SU-DHL-6 (cell line): ENCODE measurements around the gene ZNRF1.

Source experiments
- H2AFZ ChIP-seq: fragments of 200-600 bp; sonication (generic); 2 replicates; pipeline ENCODE4 v1.6.1; 2014; ENCODE audit warnings: low read depth, mild to moderate bottlenecking, moderate library complexity, mixed read lengths, antibody characterized with exemption, low read length; ENCODE audit not compliant: severe bottlenecking
- H3F3A ChIP-seq: fragments of 200-600 bp; shearing (Covaris generic); 2 replicates; pipeline ENCODE4 v1.6.0; 2016; ENCODE audit warnings: antibody characterized with exemption, mild to moderate bottlenecking; ENCODE audit not compliant: insufficient read depth
- H3K27ac ChIP-seq: fragments of 200-600 bp; sonication (generic); 2 replicates; pipeline ENCODE4 v1.5.1; 2016; ENCODE audit warnings: low read depth, mild to moderate bottlenecking, low read length, moderate library complexity, mixed read lengths
- H3K27me3 ChIP-seq: fragments of 200-600 bp; sonication (generic), shearing (Covaris generic); 2 replicates; pipeline ENCODE4 v1.6.0; 2014; ENCODE audit warnings: mild to moderate bottlenecking, low read length
- H3K36me3 ChIP-seq: fragments of 200-600 bp; sonication (generic); 2 replicates; pipeline ENCODE4 v1.6.1; 2014; ENCODE audit warnings: mild to moderate bottlenecking, low read length, mixed read lengths
- H3K4me2 ChIP-seq: fragments of 300-600, 200-600 bp; shearing (Covaris generic), sonication (generic); 2 replicates; pipeline ENCODE4 v1.6.0; 2014; ENCODE audit warnings: low read length, low read depth, mild to moderate bottlenecking; ENCODE audit not compliant: poor library complexity, severe bottlenecking
- H3K4me3 ChIP-seq: fragments of 200-600 bp; sonication (generic); 2 replicates; pipeline ENCODE4 v1.5.1; 2014; ENCODE audit warnings: antibody characterized with exemption, low read length, mild to moderate bottlenecking, mixed read lengths; ENCODE audit not compliant: insufficient read depth, poor library complexity, severe bottlenecking
- H3K79me2 ChIP-seq: fragments of 200-600 bp; sonication (generic); 2 replicates; pipeline ENCODE4 v1.6.1; 2014; ENCODE audit warnings: mild to moderate bottlenecking, low read length, moderate library complexity; ENCODE audit not compliant: insufficient read depth
- H3K9ac ChIP-seq: fragments of 200-600 bp; sonication (generic); 2 replicates; pipeline ENCODE4 v1.7.0; 2014; ENCODE audit warnings: mild to moderate bottlenecking, low read length
- H3K9me2 ChIP-seq: fragments of 200-600 bp; sonication (generic); replicated peaks from 2 replicates; pipeline ENCODE4 v1.6.1; 2014; ENCODE audit warnings: low read length; ENCODE audit not compliant: insufficient read depth
- H3K9me3 ChIP-seq: fragments of 200-600 bp; sonication (generic); 2 replicates; pipeline ENCODE4 v1.6.1; 2014; ENCODE audit warnings: low read length, mixed read lengths; ENCODE audit not compliant: insufficient read depth
- H4K20me1 ChIP-seq: fragments of 200-600 bp; sonication (generic); 2 replicates; pipeline ENCODE4 v1.6.1; 2014; ENCODE audit warnings: low read depth, mild to moderate bottlenecking, antibody characterized with exemption, low read length, moderate library complexity, mixed read lengths
- EZH2phosphoT487 ChIP-seq: fragments of 200-600 bp; sonication (generic), shearing (Covaris generic); conservative IDR thresholded peaks from 2 replicates; pipeline ENCODE4 v1.6.1; 2018; ENCODE audit warnings: mild to moderate bottlenecking, antibody characterized with exemption, low read length, moderate library complexity, mixed read lengths
- TF ChIP-seq, protein P1 (sequence below): fragments of 200-600 bp; sonication (generic); IDR thresholded peaks from one replicate; pipeline ENCODE4 v1.5.1; 2017; ENCODE audit warnings: antibody characterized with exemption, mild to moderate bottlenecking, low read length, moderate library complexity; ENCODE audit not compliant: insufficient read depth, poor library complexity, severe bottlenecking

ZNRF1 gene

DNA sequence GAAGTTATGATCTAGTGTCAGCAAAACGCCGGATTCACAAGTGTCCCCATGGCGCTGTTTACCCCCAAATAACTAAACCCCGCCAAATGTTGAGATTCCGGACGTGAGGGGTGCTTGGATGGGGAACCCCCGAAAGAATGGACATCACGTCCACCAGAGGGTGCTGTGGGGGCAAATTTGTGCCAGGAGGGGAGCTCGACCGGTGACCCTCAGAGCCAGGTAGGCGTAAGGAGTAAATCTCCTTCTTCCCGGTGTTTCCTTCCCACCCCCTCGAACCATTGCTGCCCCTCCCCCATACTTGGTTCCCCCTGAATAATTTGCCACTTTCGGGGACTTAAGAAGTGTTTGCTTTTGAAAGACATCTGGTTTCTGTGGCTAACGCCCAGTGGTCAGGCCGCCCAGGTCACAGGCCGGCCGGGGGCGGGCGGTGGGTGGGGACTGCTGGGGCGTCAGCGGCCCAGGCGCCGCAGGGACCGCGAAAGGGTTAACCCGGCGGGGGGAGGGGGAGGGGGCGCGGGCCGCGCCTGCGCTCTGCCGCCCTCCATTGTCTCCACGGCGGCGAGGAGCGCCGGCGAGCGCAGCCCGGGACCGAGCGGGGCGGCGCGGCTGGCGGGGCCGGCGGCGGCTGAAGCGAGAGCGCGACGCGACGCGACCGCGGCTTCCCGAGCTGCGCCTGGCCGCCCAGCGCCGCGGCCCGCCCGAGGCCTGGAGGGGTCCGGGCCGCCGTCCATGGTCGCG is at the start of gene ZNRF1:
ZNRF1 (plus strand) TSS at position 544 of the 738 bp plus-strand sequence. CDS start 648 bp downstream, outside the sequence.
- Histone ChIP-seq H3K27ac (peak within 1 kb of the TSS; percentile 4; the same call in 1 of the 2 replicates), H3K79me2 (peaks cover 8% of the 10 kb centered on the region; the same call in 1 of the 2 replicates)

DNA sequence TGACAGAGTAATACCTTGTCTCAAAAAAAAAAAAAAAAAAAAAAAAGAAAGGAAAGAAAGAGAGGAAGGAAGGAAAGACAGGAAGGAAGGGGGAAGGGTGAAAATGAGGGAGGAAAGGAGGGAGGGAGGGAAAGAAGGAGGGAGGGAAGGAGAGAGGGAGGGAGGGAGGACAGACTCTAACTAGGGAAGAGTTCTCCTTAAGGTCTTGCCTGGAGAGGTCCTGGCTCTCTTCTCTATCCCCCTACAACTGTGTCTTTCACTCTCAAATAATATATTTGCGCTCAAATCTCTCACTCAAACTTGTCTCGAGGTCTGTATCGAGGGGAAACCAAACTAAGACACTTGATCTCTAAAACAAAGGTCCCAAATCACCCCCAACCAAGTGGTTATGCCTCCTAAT is 49.5 kb upstream of the ZNRF1 start:
- no peak overlapping the region for H3K4me3 ChIP-seq
- H3K27me3 ChIP-seq = no peaks in the 10 kb centered on the region
- no peaks in the 10 kb centered on the region for H3K9me2 ChIP-seq
- TF ChIP-seq, protein P1, sequence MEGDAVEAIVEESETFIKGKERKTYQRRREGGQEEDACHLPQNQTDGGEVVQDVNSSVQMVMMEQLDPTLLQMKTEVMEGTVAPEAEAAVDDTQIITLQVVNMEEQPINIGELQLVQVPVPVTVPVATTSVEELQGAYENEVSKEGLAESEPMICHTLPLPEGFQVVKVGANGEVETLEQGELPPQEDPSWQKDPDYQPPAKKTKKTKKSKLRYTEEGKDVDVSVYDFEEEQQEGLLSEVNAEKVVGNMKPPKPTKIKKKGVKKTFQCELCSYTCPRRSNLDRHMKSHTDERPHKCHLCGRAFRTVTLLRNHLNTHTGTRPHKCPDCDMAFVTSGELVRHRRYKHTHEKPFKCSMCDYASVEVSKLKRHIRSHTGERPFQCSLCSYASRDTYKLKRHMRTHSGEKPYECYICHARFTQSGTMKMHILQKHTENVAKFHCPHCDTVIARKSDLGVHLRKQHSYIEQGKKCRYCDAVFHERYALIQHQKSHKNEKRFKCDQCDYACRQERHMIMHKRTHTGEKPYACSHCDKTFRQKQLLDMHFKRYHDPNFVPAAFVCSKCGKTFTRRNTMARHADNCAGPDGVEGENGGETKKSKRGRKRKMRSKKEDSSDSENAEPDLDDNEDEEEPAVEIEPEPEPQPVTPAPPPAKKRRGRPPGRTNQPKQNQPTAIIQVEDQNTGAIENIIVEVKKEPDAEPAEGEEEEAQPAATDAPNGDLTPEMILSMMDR = no peak
- no peak for TF ChIP-seq EZH2phosphoT487
- no peaks in the 10 kb centered on the region for H3K9me3 ChIP-seq
- H3K4me2 ChIP-seq = no peak overlapping the region
- H2AFZ ChIP-seq = no peak overlapping the region
- no peaks in the 10 kb centered on the region for H3K79me2 ChIP-seq
- no peak overlapping the region for H3K9ac ChIP-seq
- H3K36me3 ChIP-seq = no peaks in the 10 kb centered on the region
- H4K20me1 ChIP-seq = no peaks in the 10 kb centered on the region
- H3F3A ChIP-seq = no peaks in the 10 kb centered on the region
- no peak overlapping the region for H3K27ac ChIP-seq

More for the DNA sequence above, at the start of gene ZNRF1:
- Histone ChIP-seq H2AFZ (peak within 1 kb of the TSS; percentile 77), H3K9me2 (no peaks in the 10 kb centered on the region), H3K9me3 (no peaks in the 10 kb centered on the region), H3K36me3 (no peaks in the 10 kb centered on the region), H3F3A (peaks cover 12% of the 10 kb centered on the region; the same call in 1 of the 2 replicates), H4K20me1 (no peaks in the 10 kb centered on the region), H3K9ac (peak within 1 kb of the TSS; percentile 72), H3K27me3 (no peaks in the 10 kb centered on the region), H3K4me2 (peak within 1 kb of the TSS; percentile 80), H3K4me3 (peak within 1 kb of the TSS; percentile 87)
- TF ChIP-seq, protein P1 = peak; percentile 77
- TF ChIP-seq EZH2phosphoT487 = no peak

DNA sequence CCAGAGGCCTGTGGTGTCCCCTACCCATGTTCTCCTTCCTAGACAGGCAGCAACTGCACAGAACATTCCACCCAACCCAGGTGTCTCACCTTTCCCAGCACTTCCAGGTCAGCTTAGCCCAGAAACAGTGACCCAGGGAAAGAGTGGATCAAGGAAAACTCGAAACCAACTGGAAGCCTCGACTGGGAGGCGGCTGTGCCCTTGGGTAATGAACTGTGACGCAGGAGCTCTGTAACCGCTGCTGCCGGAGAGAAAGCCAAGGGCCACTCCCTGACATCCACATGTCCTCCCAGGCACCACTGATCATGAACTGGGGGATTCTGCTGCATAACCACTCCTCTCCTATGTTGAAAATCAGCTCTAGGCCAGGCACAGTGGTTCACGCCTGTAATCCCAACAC is 48.3 kb upstream of the ZNRF1 start:
- no peak overlapping the region for H3K27ac ChIP-seq
- no peak overlapping the region for H2AFZ ChIP-seq
- H3K36me3 ChIP-seq = no peaks in the 10 kb centered on the region
- no peaks in the 10 kb centered on the region for H4K20me1 ChIP-seq
- TF ChIP-seq EZH2phosphoT487 = no peak
- TF ChIP-seq, protein P1 = no peak
- no peaks in the 10 kb centered on the region for H3K79me2 ChIP-seq
- H3F3A ChIP-seq = no peaks in the 10 kb centered on the region
- H3K9me3 ChIP-seq = no peaks in the 10 kb centered on the region
- H3K9ac ChIP-seq = no peak overlapping the region
- no peak overlapping the region for H3K4me3 ChIP-seq
- H3K27me3 ChIP-seq = no peaks in the 10 kb centered on the region
- no peaks in the 10 kb centered on the region for H3K9me2 ChIP-seq
- H3K4me2 ChIP-seq = no peak overlapping the region
